UCSD-AML1 (cell line): ENCODE results near the gene GSC2.

Source experiments
- DNase-seq: peaks from one replicate; lab custom pipeline; 2025; ENCODE audit not compliant: unreplicated experiment; lab: John Stamatoyannopoulos, UW

Gene GSC2, protein sequence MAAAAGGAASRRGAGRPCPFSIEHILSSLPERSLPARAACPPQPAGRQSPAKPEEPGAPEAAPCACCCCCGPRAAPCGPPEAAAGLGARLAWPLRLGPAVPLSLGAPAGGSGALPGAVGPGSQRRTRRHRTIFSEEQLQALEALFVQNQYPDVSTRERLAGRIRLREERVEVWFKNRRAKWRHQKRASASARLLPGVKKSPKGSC

DNA sequence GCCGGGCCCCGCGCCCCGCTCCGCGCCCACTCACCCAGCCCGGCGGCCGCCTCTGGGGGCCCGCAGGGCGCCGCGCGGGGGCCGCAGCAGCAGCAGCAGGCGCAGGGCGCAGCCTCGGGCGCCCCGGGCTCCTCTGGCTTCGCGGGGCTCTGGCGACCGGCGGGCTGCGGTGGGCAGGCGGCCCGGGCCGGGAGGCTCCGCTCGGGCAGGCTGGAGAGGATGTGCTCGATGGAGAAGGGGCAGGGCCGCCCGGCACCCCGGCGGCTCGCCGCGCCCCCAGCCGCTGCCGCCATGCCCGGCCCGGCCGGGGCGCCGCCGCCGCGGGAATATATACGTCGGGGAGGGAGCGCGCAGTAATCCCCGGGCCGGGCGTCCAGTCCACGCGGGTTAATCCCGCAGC is at the start of gene GSC2:
GSC2 (minus strand) TSS at position 302 of the 400 bp plus-strand sequence; CDS start at position 293, 9 bp downstream.
- no peak for DNase-seq

DNA sequence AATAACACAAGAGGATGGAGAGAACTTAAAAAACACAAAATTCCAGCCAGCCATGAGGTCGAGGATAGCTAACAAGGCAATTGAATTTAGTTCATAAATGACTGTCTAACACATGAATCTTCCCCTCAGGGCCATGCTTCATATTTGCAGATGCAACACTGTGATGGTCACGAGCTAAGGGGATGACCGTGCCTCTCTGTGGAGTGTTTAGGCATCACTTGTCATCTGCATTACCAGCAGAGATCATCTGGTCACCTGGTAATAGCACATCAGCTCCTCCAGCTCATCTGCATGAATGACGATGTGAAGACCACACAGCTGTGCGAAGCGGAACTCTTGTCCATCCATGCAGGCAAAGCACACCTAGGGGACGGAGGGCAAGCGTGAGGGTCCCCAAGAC is 49.4 kb upstream of the GSC2 start:
- DNase-seq: no peak

DNA sequence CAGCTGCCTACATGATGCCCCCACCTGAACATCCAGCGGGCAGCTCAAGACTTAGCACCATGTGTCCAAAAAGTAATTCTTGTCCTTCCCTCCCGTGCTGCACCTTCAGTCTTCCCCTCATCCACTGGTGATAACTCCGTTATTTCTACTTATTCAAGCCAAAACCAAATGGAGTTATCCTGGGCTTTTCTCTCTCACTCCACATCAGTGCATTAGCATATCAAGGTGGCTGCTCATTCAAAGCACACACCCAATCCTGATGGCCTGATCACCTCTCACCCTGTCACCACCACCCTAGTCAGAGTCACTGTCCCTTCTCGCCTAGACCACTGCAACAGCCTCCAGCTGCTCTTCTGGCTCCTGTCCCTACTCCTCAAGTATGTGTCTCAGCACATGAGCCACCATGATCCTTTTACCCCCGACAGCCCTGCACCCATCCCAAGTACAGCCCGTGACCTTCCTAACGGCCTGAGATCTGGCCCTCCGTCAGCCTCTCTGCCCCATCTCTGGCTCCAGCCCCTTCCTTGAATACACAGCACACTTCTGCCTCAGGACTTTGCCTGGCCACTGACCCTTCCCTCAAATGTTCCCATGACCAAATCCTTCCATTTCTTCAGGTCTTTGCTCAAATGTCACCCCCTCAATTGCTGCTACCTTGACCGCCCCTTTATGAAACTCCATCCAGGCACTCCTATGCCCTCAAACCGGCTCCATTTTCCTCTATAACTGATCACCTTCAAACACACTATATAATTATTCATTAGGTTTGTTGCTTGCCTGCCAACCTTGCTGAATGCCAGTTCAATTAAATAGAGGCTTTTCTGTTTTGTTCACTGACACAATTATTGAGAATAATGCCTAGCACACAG is 48.1 kb upstream of the GSC2 start:
- DNase-seq: no peak

DNA sequence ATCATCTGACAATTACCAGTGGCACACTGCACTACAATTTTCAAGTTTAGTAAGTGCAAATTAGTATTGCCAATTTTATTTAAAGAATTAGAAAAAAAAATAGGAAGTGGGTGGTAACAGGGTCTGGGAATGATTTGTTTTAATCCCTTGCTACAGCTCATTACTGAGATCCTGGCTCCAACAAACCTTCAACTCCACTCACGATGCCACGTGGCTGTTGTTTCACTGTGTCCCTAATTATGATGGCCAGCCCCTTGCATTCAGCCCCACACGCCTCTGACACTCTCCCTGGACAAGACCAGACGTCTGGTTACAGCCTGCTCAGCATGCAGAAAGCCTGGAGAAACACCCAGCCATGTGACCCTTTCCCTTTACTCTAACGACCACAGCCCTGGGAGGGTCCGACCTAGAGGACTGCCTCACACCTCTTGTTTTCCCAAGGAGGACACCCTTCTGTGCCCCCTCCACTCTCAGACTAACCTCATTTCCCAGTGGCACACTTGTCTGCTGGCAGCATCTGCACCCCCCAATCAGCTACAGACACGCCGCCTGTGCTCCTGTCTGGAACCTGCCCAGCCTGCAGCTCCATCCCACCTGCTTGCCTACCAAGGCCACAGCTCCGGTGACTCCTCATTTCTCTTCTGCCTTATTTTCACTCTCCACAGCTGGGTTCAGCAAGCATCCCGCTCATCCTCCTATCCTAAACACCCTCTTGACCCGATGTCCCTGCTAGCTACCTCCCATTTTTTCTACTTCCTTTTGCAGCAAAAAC is 46.9 kb upstream of the GSC2 start:
- no peak for DNase-seq

DNA sequence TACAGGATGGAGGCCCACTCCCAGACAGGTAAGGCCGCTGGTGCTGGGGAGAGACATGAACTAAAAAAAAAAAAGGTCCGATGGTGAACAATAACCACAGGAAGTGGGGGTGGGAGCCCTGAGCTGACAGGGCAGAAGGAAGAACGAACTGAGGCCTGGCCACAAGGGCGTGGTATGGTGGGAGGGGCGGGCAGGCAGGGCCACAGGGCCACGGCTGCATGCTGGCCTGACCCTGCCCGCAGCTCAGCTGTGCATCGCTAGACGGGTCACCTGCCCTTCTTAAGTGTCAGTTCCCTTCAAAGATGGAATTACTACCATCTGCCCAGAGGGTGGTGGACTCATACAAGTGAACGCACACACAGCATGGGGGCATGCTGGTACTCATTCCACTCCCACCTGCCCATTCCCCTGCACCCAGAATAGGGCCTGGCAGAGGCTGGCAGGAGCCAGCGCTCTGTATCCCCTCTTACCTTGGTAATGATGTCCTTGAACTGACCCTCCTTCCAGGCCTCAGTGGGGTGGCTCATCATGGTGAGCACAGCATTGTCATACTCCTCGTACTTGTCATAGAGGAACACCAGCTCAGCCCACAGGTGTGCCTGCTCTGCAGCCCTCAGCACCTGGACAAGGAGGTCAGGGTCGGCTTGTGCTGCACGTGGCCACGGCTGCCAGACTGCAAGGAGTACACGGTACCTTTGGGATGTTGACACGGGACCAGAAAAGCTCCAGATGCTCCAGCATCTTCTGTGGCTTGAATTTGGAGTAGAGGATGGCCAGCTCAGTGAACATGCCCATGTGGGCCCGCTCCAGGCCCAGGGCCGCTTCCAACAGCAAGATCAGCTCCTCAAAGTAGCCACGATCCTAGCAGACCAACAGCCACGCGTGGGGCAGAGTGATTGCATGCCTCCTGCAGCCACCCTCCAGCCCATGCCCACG is 46.0 kb upstream of the GSC2 start:
- DNase-seq: peak; percentile 45

DNA sequence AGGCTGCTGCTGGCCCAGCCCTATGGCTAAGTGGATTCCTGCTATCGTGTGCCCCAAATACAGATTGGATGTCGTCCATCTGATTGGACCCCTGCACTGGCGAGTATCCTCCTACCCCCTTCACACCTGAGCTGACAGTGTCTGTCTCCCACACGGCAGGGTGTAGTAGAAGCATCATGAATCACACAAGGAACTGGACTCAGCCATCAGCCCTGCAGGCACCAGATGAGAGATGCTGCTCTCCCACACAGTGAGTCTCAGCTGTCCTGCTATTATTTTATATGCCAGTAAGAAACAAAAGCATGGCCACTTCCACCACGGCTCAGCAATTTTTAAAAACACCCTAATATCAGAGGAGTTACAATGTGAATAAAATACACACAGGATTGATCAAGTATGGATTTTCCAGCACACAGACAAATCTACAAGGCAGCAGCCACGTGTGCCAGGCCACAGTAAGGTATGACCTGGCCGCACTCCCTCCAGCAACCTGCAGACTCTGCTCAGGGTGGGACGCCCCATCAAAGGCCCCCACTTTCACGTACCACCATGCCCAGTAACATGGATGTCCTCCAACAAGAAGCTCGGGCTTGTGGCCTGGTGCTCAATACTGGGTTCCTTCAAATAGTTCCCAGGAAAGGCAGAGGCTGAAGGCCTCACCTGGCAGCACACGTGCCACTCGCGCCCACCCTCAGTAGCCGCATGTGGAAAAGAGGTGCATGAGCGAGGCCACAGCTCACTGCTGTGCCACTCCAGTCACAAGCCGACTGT is 44.9 kb upstream of the GSC2 start:
- no peak for DNase-seq

DNA sequence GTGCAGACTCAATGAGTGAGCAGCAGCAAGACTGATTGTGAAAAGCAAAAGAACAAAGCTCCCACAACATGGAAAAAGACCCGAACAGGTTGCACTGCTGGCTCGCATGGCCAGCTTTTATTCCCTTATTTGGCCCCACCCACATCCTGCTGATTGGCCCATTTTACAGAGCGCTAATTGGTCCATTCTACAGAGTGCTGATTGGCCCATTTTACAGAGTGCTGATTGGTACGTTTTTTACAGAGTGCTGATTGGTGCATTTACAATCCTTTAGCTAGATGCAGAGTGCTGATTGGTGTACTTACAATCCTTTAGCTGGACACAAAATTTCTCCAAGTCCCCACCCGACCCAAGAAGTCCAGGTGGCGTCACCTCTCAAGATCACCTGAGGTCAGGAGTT is 43.8 kb upstream of the GSC2 start:
- no peak for DNase-seq

DNA sequence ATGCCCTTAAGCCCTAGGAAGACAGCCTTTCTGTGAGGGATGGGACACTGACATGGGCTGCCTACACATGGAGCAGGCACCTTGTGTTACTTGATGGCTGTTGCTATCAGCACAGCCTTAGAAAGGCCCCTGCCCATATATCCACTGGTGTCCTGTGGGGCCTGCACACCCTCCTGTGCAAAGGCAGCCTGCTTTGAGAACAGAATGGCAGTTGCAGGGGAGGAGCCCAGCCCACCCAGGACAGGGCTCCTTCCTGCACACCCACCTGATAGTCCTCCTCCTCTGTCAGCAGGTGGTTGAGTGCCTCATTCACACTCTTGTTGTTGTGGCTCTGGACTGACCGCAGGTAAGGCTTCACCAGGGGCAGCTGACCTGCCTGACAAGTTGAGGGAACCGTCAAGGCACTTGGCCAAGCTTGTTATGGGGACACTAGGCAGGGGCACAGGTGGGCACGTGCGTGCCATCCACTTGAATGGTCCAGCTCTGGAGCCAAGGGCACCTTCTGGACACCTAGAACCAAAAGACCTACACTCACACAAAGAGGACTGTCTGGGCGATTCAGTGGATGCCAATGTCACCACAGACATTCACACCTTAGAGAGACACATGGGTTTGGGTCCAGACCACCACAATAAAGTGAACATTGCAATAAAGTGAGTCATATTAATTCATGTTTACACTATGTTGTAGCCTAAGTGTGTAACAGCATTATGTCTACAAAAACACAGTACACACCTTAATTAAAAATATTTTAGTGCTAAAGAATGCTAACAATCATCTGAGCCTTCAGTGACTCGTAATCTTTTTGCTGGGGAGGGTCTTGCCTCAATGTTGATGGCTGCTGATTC is 37.8 kb upstream of the GSC2 start:
- DNase-seq: no peak

DNA sequence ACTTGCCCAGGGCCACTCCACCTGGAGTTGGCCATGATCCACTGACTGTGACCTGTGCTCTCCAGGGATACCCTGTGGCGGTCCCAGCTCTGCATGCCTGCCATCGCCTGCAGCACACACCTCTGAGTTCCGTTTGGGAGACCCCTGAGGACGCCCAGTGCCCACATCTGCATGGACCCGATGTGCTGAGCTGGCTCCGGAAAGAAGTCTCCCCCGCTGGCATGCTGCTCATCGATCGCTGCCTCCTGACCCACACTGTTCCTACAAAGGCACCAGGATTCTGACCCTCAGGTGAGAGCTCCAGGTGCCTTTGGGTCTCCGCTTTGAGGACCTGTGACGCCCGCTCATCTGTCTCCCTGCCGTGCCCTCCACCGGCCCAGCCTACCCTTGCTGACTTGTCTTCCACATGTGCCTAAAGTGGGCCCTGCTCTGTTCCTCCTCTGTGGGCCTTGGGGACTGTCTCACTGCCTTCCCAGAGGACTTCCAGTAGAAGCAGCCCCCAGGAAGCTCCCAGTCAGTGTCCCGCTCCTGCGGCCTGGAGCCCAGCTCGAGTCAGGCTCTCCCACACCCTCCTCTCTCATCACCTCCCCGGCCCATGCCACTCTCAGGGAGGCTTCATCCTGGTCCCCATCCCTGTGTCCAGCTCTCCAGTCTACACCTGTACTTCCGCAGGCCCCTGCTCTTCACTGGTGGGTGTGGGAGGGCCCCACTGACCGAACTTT is 34.3 kb upstream of the GSC2 start:
- no peak for DNase-seq

DNA sequence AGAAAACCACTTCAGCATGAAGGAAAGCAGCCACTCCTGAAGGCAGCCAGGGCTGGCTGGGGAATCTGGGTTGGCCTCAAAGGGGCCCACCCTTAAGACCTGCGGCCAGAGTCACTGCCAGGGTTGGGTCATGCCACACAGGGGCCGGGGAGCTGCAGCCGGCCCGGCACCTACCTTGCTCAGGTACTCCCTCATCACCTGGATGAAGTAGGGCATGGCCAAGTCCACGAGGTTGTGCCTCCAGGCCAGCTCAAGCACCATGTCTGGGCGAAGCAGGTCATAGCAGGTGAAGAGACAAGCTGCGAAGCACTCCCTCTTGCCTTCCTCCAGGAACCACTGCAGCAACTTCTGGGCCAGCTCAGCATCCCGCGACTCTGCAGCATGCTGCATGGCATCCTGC is 33.1 kb upstream of the GSC2 start:
- no peak for DNase-seq

DNA sequence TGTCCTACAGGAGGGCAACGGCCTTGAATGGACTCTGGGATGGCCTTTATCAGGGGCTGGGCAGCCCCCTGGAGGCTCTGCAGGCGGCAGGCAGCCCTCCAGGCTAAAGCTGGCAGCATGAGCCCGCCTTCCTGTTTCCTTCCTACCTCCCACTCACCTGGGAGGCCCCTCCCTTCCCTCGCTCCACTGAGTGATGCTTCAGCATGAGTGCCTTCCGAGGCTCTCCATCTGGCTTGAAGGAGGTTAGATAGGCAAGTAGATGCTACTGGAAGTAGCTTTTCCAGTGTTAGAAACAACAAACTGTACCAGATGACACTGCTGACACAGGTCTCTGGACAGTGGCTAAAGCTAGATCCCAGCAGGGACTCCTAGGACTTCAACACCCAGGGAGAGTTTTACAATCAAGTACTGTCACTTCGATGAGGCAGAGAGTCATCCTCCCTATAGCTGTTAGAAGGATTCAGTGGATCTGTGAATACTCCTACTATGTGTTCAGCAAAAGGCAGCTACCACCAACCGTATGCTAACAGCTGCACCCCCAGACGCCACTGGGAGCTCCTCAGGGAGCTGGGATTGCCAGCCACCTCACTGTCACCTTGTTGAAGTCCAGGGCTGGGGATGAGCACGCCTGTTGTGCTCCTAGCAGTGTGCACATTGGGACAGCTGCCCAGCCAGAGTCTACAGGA is 32.5 kb upstream of the GSC2 start:
- no peak for DNase-seq

DNA sequence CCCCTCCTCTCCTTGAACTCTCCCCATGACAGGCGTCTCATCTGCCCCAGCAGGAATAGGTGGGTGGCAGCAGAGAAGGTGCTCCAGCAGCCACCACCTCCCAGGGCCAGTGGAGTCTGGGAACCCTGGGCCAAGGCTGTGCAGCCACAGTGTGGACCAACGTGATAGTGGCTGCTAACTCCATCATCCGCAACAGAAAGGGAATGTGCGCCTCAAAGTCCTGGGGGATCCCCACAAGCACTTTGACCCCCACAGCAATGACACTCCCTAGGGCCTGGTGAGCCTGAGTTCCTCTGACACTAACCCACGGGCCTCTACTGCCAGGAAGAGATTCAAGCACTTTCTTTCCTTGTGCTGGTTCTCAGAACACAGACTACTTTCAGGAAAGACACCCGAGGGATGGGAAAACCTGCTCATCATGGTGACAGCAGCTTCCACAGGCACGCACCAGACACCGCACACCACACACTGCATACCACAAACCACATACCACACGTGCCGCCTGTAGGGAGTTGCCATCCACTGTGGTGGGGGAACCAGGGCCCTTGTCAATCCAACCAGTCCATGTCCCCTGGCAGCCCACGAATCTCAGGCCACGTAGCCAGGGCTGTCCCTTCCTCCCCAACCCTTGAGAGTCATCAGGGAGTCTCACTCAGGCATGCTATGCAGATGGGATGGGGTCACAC is 31.8 kb upstream of the GSC2 start:
- DNase-seq: no peak

DNA sequence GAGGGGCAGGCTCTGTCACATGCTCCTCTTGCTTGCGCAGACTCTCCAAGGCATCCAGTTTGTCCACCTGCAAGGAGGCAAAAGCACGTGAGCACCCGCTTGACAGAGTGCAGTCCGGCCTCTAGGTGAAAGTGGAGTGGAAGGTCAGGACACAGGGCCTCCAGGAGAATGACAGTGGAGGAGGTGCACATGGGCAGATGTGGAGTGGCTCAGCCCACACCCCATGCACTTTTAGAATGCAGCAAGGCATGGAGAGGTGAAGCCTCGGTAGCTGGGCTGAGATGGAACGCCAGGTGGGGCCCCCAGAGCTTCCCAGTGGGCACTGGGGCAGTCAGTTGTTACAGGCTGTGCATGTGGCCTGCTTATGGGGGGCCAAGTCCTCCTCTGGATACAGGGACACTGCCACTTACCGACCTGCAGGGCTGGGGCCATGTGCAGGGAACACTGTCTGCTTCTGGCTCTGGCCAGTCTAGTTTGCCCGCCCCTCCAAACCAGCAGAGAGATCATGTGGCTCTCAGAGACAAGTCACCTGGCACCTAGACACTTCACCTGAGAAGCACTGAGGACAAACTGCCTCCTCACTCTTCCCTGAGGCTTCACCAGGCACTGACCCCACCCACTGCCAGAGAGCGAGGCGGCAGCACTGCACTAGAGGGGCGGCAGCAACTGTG is 30.8 kb upstream of the GSC2 start:
- no peak for DNase-seq

DNA sequence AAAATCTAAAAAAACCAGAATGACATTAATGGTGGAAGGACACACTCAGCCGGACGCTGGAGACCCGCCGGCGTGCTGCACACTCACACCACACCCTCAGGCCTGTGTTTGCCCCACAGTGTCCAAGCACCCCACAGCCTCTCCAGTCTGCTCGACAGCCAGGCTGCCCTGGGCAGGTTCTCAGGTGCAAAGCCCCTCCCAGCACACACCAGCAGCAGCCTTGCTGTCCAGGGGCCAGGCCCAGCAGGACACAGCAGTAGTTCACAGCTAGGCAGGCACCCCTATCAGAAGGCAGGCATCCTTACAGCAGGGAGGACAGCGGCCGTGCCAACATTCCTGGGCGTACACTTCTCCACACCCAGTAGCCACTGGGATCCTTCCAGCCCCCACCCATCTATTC is 30.1 kb upstream of the GSC2 start:
- no peak for DNase-seq

DNA sequence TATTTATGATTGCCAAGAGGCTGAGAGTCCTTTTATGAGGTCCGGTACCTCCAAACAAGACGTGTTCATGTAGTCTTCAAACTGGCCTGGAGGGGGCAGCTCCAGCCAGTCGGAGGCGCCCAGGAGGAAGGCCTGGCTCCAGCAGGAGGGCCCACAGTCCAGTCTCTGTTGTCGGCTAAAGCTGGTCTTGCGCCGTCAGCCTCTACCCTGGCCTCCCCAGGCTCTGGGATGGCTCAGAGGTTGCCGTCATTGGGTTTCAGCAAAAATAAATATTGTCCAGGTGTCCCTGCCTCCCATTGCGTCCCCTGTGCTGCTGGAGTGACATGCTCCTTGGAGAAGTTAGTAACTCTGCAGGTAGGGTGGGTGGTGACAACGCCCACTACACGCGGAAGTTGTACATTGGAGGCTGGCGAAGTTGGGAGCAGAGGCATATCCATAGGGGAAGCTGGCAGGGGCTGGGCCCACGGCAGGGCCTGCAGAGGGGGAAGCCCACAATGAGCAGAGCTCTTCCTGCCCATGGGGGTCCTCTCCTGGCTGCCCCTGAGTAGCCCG is 29.5 kb upstream of the GSC2 start:
- DNase-seq: peak; percentile 73

DNA sequence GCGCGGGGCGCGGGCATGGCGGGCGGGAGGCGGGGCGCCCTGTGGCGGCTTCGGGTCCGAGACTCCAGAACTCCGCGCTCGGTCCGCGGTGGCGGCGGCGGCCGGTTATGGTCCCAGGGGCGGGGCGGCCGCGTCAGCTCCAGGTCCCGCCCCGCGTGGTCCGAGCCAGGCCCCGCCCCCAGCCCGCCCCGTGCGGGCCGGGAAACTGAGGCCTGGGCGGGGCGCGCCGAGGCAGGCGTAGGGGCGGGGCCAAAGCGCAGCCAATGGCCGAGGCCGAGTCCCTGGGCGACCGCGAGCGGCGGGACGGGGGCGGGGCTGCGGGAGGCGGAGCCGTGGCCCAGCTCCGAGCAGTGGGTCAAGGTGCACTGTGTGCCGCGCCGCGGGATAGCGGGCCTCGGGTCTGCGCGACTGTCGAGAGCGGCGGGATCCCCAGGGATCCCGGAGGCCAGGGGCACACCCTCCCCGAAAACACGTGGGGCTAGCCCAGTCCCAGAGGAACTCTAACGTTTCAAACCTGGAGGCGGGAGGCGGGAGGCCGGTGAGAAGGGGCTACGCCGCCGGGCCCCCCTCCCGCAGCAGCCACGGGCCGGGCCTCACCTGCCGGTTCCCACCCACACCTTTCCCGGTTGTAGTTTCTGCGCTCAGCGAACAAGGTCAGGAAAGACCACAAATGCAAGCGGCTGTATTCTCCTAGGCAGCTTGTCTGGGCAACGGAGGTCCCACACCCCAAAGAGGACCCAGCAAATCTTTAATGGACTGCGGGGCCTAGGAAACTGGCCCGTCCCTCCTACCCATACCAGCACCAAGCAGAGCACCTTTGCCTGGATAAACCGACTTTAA is 28.8 kb upstream of the GSC2 start, which contains the start of gene SLC25A1:
SLC25A1 (minus strand) TSS at position 80 of the 840 bp plus-strand sequence; CDS start at position 17, 63 bp downstream.
- DNase-seq: peak; percentile 90
